GM23248 (cell line): Measurements from ENCODE around the gene PPP2R2B. TPM values are rescaled to one million over a fixed set of nuclear protein-coding genes. Genes with fewer than 3 reads are reported as not detected.

Experiments used
- DNase-seq: peaks from one replicate; pipeline ENCODE4 v3.0.0-alpha.2; 2015
- H2AFZ ChIP-seq: fragments of 200-600 bp; sonication (generic); 2 replicates; pipeline ENCODE4 v1.6.1; 2016; ENCODE audit warnings: antibody characterized with exemption
- H3F3A ChIP-seq: fragments of 200-600 bp; sonication (generic); 2 replicates; pipeline ENCODE4 v1.6.1; 2016; ENCODE audit warnings: mild to moderate bottlenecking, antibody characterized with exemption, mixed run types; ENCODE audit not compliant: insufficient read depth
- H3K27ac ChIP-seq: fragments of 200-600 bp; sonication (generic); 2 replicates; pipeline ENCODE4 v1.5.1; 2016; ENCODE audit warnings: mild to moderate bottlenecking
- H3K27me3 ChIP-seq: fragments of 200-600 bp; sonication (generic); replicated peaks from 2 replicates; pipeline ENCODE4 v1.6.1; 2016; ENCODE audit warnings: mild to moderate bottlenecking; ENCODE audit not compliant: insufficient read depth
- H3K36me3 ChIP-seq: fragments of 200-600 bp; sonication (generic); 2 replicates; pipeline ENCODE4 v1.6.1; 2016; ENCODE audit warnings: low read depth, mild to moderate bottlenecking
- H3K4me1 ChIP-seq: fragments of 200-600 bp; sonication (generic); 2 replicates; pipeline ENCODE4 v1.6.1; 2016; ENCODE audit warnings: mild to moderate bottlenecking; ENCODE audit not compliant: insufficient read depth
- H3K4me2 ChIP-seq: fragments of 200-600 bp; sonication (generic); one replicate; pipeline ENCODE4 v1.6.1; 2016; ENCODE audit warnings: mild to moderate bottlenecking; ENCODE audit not compliant: unreplicated experiment
- H3K4me3 ChIP-seq: fragments of 200-600 bp; sonication (generic); 2 replicates; pipeline ENCODE4 v1.5.1; 2016; ENCODE audit warnings: mild to moderate bottlenecking
- H3K79me2 ChIP-seq: fragments of 200-600 bp; sonication (generic); 2 replicates; pipeline ENCODE4 v1.6.1; 2016; ENCODE audit warnings: mild to moderate bottlenecking; ENCODE audit not compliant: insufficient read depth
- H3K9ac ChIP-seq: fragments of 200-600 bp; sonication (generic); 2 replicates; pipeline ENCODE4 v1.6.1; 2016; ENCODE audit warnings: mild to moderate bottlenecking
- H3K9me2 ChIP-seq: fragments of 200-600 bp; sonication (generic); 2 replicates; pipeline ENCODE4 v1.6.1; 2016; ENCODE audit warnings: mixed run types, mild to moderate bottlenecking, moderate library complexity; ENCODE audit not compliant: insufficient read depth
- H3K9me3 ChIP-seq: fragments of 200-600 bp; sonication (generic); one replicate; pipeline ENCODE4 v1.6.1; 2017; ENCODE audit warnings: low read depth
- H4K20me1 ChIP-seq: fragments of 200-600 bp; sonication (generic); 2 replicates; pipeline ENCODE4 v1.6.0; 2016; ENCODE audit not compliant: insufficient read depth
- EZH2 ChIP-seq: fragments of 200-600 bp; sonication (generic); IDR thresholded peaks from 2 replicates; pipeline ENCODE4 v1.6.1; 2018; ENCODE audit warnings: antibody characterized with exemption, mild to moderate bottlenecking; ENCODE audit not compliant: insufficient read depth, poor library complexity, severe bottlenecking
- EZH2phosphoT487 ChIP-seq: fragments of 200-600 bp; sonication (generic); IDR thresholded peaks from 2 replicates; pipeline ENCODE4 v1.6.1; 2018; ENCODE audit warnings: antibody characterized with exemption, moderate library complexity, mild to moderate bottlenecking, low read depth; ENCODE audit not compliant: insufficient read depth
- WGBS, 2 experiments: methylation state at CpG; one replicate each; pipeline ENCODE4 v1.1.6; 2015 to 2017; ENCODE audit warnings: low lambda C conversion rate in 2 of 2, low coverage in 1 of 2; ENCODE audit errors: missing lambda C conversion rate in 2 of 2; 5-methylcytosine and 5-hydroxymethylcytosine counted together
- in situ Hi-C: fragments of 300-500 bp; cut with MboI; formaldehyde crosslinking; loops from 2 replicates; pipeline ENCODE4 v1.15.0; 2020
- polyA plus RNA-seq: library from polyadenylated mRNA; unstranded; fragments of >200 nt; fragmentation: Nextera tagmentation; extraction: Ambion mirVana; gene quantifications from 2 replicates; pipeline ENCODE4 v1.2.1, GENCODE V29; 2016
- total RNA-seq: library from RNA; depleted of rRNA; stranded (reverse); fragments of >200 nt; shearing (Covaris generic); gene quantifications from 2 replicates; pipeline ENCODE4 v1.2.3, GENCODE V29; 2014

PPP2R2B gene
- total and polyA plus RNA-seq, 2 experiments from 2014 or later: 0.11 to 0.28 TPM

- H2AFZ ChIP-seq: no peak overlapping the region
- H3K4me2 ChIP-seq: no peak overlapping the region
- no peaks in the 10 kb centered on the region for H3K9me3 ChIP-seq
- H3K36me3 ChIP-seq: no peaks in the 10 kb centered on the region
- no peak overlapping the region for H3K27ac ChIP-seq
- no peak for DNase-seq
- H3K9ac ChIP-seq: no peak overlapping the region
- in situ Hi-C loops: no loop called here
- no peaks in the 10 kb centered on the region for H3K4me1 ChIP-seq
- H3K9me2 ChIP-seq: no peaks in the 10 kb centered on the region
- H4K20me1 ChIP-seq: no peaks in the 10 kb centered on the region
- no peaks in the 10 kb centered on the region for H3K79me2 ChIP-seq
- no peaks in the 10 kb centered on the region for H3F3A ChIP-seq
- 5 to 6% methylated on average over 1 of the region's 1 CpG for WGBS, 2 experiments
- TF ChIP-seq EZH2phosphoT487 (no peak), EZH2 (no peak)
- H3K4me3 ChIP-seq: no peak overlapping the region
- no peaks in the 10 kb centered on the region for H3K27me3 ChIP-seq
Measured at GRCh38 chr5:146645342-146645741, 233.2 kb downstream of the PPP2R2B start.

DNA sequence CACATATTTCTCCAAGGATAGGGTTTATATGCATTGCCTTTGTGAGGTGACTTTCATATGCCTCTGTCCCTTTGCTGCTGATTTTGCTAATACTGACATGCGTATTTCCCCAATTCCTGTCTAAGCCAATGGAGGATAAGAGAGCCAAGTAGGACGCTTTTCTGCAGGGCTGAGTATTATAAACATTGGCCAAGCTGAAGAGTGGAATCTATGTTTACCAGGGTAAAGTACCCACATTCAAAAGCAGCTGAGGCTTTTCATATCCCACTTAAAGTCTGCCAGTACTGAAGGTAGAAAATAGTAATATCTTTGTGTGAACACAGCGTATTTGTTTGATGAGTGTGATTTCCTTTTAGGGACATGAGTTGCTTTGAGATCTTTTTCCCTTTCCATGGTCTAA, 233.7 kb downstream of the PPP2R2B start:
- in situ Hi-C loops: no loop called here
- Histone ChIP-seq H3K4me3 (no peak overlapping the region), H3K4me1 (no peaks in the 10 kb centered on the region), H3K27me3 (no peaks in the 10 kb centered on the region), H3K4me2 (no peak overlapping the region), H3K36me3 (no peaks in the 10 kb centered on the region), H4K20me1 (no peaks in the 10 kb centered on the region), H3F3A (no peaks in the 10 kb centered on the region), H3K9me3 (no peaks in the 10 kb centered on the region), H2AFZ (no peak overlapping the region), H3K79me2 (no peaks in the 10 kb centered on the region), H3K27ac (no peak overlapping the region), H3K9ac (no peak overlapping the region), H3K9me2 (no peaks in the 10 kb centered on the region)
- 52 to 62% methylated on average over 3 of the region's 3 CpGs for WGBS, 2 experiments
- no peak for DNase-seq
- TF ChIP-seq EZH2: no peak
- TF ChIP-seq EZH2phosphoT487: no peak

- H3K4me2 ChIP-seq: no peak overlapping the region
- DNase-seq: no peak
- no peak overlapping the region for H3K9ac ChIP-seq
- no peaks in the 10 kb centered on the region for H3K27me3 ChIP-seq
- no peak overlapping the region for H3K4me3 ChIP-seq
- WGBS, 2 experiments: 31% methylated on average over 2 of the region's 2 CpGs
- H2AFZ ChIP-seq: no peak overlapping the region
- H3F3A ChIP-seq: no peaks in the 10 kb centered on the region
- H3K36me3 ChIP-seq: no peaks in the 10 kb centered on the region
- H3K9me3 ChIP-seq: no peaks in the 10 kb centered on the region
- H3K4me1 ChIP-seq: no peaks in the 10 kb centered on the region
- no peaks in the 10 kb centered on the region for H3K9me2 ChIP-seq
- TF ChIP-seq EZH2phosphoT487 (no peak), EZH2 (no peak)
- in situ Hi-C loops: no loop called here
- H3K27ac ChIP-seq: no peak overlapping the region
- H3K79me2 ChIP-seq: no peaks in the 10 kb centered on the region
- H4K20me1 ChIP-seq: no peaks in the 10 kb centered on the region
Measured at GRCh38 chr5:146643776-146644175, 234.8 kb downstream of the PPP2R2B start.

DNA sequence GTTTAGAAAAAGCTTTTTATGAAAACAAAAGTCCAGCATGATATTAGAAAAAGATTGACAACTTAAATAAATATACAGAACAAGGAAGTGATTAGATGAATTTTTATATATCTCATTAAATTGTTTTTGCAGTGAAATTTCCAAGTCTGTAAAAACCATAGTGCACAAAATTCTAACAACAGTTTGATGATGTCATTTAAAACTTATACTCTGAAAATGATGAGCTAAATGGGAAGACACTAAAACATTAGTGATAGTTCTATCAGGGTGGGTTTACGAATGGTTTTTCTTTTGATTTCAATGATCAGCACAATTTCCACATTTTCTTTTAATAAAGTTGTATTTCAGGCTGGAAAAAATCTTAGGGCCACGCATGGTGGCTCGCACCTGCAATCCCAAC, 236.1 kb downstream of the PPP2R2B start:
- Histone ChIP-seq H3K9me3 (no peaks in the 10 kb centered on the region), H3K4me2 (no peak overlapping the region), H3K27ac (no peak overlapping the region), H3K36me3 (no peaks in the 10 kb centered on the region), H3F3A (no peaks in the 10 kb centered on the region), H3K9ac (no peak overlapping the region), H4K20me1 (no peaks in the 10 kb centered on the region), H3K79me2 (no peaks in the 10 kb centered on the region), H3K4me3 (no peak overlapping the region), H3K27me3 (no peaks in the 10 kb centered on the region), H2AFZ (no peak overlapping the region), H3K9me2 (no peaks in the 10 kb centered on the region), H3K4me1 (no peaks in the 10 kb centered on the region)
- TF ChIP-seq EZH2phosphoT487 (no peak), EZH2 (no peak)
- in situ Hi-C loops: no loop called here
- DNase-seq: no peak
- WGBS, 2 experiments: 40 to 51% methylated on average over 3 of the region's 3 CpGs

DNA sequence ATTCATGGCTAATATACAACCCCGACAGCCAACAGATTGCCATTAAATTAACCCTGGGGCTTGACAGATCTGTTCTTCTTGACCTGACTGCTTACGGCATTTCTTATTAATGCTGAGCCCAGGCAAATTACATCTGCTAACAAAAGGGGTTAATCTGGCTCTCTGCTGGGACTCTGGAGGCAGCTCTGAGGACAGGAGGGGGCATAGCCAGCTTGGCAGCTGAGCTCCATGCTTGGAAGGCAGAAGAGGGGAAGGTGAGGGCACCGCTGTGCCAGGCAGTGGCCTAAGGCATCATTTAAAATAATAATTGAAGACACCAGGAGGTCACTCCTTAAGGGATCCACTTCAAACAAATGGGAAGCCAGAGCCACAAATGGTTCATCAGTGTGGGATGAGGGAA, 236.6 kb downstream of the PPP2R2B start:
- no peak for DNase-seq
- Histone ChIP-seq H3K27me3 (no peaks in the 10 kb centered on the region), H4K20me1 (no peaks in the 10 kb centered on the region), H2AFZ (no peak overlapping the region), H3K4me1 (no peaks in the 10 kb centered on the region), H3K36me3 (no peaks in the 10 kb centered on the region), H3K27ac (no peak overlapping the region), H3K4me3 (no peak overlapping the region), H3K9me2 (no peaks in the 10 kb centered on the region), H3K79me2 (no peaks in the 10 kb centered on the region), H3K4me2 (no peak overlapping the region), H3F3A (no peaks in the 10 kb centered on the region), H3K9me3 (no peaks in the 10 kb centered on the region), H3K9ac (no peak overlapping the region)
- TF ChIP-seq EZH2phosphoT487: no peak
- TF ChIP-seq EZH2: no peak
- in situ Hi-C loops: no loop called here
- 31 to 35% methylated on average over 3 of the region's 3 CpGs for WGBS, 2 experiments
